Bronchial epithelial cell (primary cell): Measurements from ENCODE around the gene GABRP. TPM values are rescaled to one million over a fixed set of nuclear protein-coding genes. Genes with fewer than 3 reads are reported as not detected.

Experiments
- DNase-seq: peaks from one replicate; pipeline ENCODE4 v3.0.0-alpha.2; 2010; ENCODE audit warnings: low read depth
- FAIRE-seq: peaks from 2 replicates; lab custom pipeline; 2011; peaks lifted over from hg19 to GRCh38; lab: Jason Lieb, UNC
- H3K27me3 ChIP-seq: 2 replicates; pipeline ENCODE4 v1.5.1; 2011; ENCODE audit warnings: low read length; ENCODE audit not compliant: control insufficient read depth, insufficient read depth
- H3K36me3 ChIP-seq: 2 replicates; pipeline ENCODE4 v1.5.1; 2011; ENCODE audit warnings: low read length; ENCODE audit not compliant: control insufficient read depth, insufficient read depth
- H3K4me3 ChIP-seq: 2 replicates; pipeline ENCODE4 v1.5.1; 2011; ENCODE audit warnings: mild to moderate bottlenecking, low read depth, low read length, control low read depth
- total RNA-seq: library from RNA; depleted of rRNA; stranded (reverse); fragments of >200 nt; gene quantifications from 2 replicates; pipeline ENCODE4 v1.2.1, GENCODE V29; 2014
- TF ChIP-seq, protein P1 (sequence below): IDR thresholded peaks from 2 replicates; pipeline ENCODE4 v1.5.1; 2011; ENCODE audit warnings: mild to moderate bottlenecking, moderate library complexity, low read length, control low read depth, inconsistent platforms; ENCODE audit not compliant: insufficient read depth, severe bottlenecking

Gene GABRP
- total RNA-seq, 1 donor from 2014 or later, result not detected

DNA sequence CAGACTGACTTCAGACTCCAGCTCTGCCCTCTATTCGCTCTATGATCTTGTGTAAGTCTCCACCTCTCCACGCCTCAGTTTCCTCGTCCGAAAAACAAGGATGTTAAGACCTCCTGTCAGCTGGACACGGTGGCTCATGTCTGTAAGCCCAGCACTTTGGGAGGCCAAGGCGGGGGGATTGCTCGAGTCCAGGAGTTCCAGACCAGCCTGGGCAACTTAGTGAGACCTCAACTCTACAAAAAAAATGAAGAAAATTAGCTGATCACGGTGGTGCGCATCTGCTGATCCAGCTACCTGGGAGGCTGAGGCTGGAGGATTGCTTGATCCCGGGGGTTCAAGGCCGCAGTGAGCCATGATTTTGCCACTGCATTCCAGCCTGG is 36.6 kb upstream of the GABRP start:
- H3K27me3 ChIP-seq, result no peaks in the 10 kb centered on the region
- no peak overlapping the region for H3K4me3 ChIP-seq
- DNase-seq, result no peak
- H3K36me3 ChIP-seq, result no peaks in the 10 kb centered on the region
- TF ChIP-seq, protein P1, sequence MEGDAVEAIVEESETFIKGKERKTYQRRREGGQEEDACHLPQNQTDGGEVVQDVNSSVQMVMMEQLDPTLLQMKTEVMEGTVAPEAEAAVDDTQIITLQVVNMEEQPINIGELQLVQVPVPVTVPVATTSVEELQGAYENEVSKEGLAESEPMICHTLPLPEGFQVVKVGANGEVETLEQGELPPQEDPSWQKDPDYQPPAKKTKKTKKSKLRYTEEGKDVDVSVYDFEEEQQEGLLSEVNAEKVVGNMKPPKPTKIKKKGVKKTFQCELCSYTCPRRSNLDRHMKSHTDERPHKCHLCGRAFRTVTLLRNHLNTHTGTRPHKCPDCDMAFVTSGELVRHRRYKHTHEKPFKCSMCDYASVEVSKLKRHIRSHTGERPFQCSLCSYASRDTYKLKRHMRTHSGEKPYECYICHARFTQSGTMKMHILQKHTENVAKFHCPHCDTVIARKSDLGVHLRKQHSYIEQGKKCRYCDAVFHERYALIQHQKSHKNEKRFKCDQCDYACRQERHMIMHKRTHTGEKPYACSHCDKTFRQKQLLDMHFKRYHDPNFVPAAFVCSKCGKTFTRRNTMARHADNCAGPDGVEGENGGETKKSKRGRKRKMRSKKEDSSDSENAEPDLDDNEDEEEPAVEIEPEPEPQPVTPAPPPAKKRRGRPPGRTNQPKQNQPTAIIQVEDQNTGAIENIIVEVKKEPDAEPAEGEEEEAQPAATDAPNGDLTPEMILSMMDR, result no peak
- no peak for FAIRE-seq

DNA sequence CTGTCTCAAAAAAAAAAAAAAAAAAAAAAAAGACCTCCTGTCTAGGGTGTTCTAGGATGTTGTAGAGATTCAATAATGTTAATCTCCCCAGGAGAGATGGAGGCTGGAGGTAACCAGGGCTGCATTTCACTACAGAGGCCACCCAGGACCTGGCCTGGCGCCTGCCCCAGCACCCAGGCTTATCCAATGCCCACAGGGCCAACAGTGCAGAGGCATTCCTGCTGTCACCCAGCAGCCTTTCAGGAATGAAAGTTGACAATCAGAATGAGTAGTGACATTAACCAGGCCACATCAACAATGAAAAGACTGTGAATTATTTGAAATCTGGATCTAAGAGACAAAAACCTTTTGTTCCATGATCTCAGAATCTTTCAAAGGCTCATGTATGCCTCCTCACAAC is 36.2 kb upstream of the GABRP start:
- no peaks in the 10 kb centered on the region for H3K36me3 ChIP-seq
- DNase-seq, result no peak
- TF ChIP-seq, protein P1, result no peak
- no peak for FAIRE-seq
- H3K27me3 ChIP-seq, result no peaks in the 10 kb centered on the region
- no peak overlapping the region for H3K4me3 ChIP-seq

DNA sequence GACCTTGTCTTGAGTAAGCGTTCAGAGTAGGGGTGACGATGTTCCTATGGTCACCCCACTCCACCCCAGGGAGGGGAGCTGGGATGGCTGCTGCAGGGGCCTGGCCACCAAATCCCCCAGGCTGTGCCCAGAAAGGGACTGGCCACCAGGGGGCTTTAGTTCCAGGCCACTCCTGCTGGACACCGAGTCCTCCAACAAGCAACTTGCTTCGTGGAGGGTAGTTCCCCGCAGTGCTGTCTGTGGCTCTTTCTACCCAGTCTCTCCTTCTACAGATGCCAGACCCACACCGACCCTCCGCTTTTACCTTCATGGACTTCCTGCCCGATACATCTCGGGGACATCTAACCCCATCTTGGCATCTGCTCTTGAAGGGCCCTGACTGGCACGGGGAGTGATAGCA is 35.7 kb upstream of the GABRP start:
- H3K4me3 ChIP-seq, result no peak overlapping the region
- FAIRE-seq, result no peak
- H3K36me3 ChIP-seq, result no peaks in the 10 kb centered on the region
- DNase-seq, result no peak
- TF ChIP-seq, protein P1, result peak; percentile 36
- no peaks in the 10 kb centered on the region for H3K27me3 ChIP-seq

DNA sequence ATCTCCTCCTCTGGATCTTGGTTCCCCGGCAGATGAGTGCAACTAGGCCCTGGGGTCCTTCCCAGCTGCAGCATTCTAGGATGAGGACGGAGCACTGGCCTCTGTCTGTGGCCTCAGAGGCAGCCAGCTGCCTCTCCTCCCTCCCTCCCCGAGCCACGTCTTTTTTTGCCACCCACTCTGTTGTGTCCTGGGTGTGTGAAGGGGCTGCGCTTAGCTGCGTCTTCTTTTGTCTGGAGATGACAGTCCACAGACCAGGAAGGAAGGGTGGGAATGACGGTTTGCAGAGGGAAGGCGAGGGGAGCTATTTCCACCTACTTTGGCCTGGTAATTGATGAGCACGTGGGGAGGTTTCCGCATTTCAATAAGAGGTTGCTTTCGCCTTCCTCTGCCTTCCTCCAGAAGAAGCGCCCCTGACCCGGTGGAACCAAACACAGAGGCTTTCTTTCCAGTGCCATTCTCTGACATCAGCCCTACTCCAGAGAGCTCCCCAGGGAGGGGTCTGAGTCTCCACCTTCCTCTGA is 34.5 kb upstream of the GABRP start:
- Histone ChIP-seq H3K4me3 (no peak overlapping the region), H3K36me3 (no peaks in the 10 kb centered on the region), H3K27me3 (no peaks in the 10 kb centered on the region)
- no peak for FAIRE-seq
- DNase-seq, result no peak
- TF ChIP-seq, protein P1, result no peak

DNA sequence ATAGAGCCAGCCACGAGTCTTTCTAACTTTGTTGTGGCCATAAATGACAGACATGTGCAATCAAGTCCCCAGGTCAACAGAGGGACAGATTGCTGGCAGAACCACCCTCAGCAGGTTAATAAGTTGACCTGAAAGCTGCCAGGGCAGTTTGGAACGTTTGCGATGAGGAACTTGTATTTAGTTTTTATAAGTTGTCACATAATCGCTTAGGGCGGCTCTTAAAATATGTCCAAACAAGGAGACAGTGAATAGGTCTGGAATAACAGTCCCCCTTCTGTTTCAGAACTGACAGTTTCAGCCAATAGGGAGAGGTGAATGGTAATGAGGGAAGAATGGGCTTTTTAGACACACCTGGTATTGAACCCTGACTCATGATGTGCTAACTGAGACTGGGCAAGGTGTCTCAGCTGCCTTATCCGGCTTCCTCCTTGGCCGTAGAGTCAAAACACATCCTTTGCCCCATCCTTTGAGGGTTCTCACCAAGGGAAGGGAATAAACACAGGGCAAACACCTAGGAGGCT is 33.6 kb upstream of the GABRP start:
- DNase-seq (peak; percentile 77), FAIRE-seq (peak; percentile 88)
- Histone ChIP-seq H3K36me3 (no peaks in the 10 kb centered on the region), H3K4me3 (no peak overlapping the region), H3K27me3 (no peaks in the 10 kb centered on the region)
- TF ChIP-seq, protein P1, result no peak

DNA sequence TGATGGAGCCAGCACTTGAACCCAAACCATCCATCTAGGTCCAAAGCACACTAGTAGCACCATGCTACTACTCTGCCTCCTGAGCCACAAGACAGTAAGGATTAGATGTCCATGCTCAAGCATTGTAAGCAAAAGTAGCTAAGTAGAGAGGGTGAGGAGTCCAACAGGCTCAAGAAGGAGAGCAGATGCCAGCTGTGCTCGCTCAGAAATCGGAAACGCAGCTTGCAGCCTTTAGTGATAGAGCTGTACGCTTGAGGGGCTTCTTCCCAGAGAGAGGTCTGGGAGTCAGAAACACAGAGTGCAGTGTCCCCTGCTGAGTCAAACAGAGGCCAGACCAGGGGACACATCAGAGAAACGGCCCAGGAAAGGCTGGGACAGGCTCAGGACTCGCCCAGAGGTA is 32.7 kb upstream of the GABRP start:
- no peaks in the 10 kb centered on the region for H3K36me3 ChIP-seq
- FAIRE-seq (no peak), DNase-seq (no peak)
- no peaks in the 10 kb centered on the region for H3K27me3 ChIP-seq
- TF ChIP-seq, protein P1, result no peak
- no peak overlapping the region for H3K4me3 ChIP-seq
